ENCODE data around the gene BPIFA2. TPM values are rescaled to one million over a fixed set of nuclear protein-coding genes. Genes with fewer than 3 reads are reported as not detected.

BPIFA2 gene
- total and polyA plus RNA-seq, 9 of the 15 experiments (the other 6 are each of a cell fraction or from before 2014, with no cell fraction given), result not detected

DNA sequence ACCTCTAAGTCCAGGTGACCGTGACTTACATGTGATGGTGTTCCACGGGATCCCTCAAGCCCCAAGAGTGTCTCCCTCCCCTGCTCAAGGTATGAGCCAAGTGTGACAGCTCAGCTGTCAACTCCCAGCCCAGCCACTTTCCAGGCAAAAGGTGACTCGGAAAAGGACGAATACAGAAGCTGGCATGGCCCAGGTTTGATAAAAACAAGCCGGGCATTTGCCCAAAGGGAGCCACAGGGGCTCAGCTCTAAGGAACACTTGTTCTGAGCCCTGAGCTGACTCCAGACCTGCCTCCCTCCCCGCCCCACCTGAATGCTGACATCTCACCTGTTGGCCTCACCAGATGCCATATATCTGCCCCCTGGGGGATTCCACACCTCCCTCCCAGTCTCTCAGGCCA is 43.0 kb upstream of the BPIFA2 start:
- Histone ChIP-seq H2AFZ (ENCODE audit: low read depth, low read length) (no peak overlapping the region), H3K4me1 (replicated peaks in 1 of 2; ENCODE audit: control insufficient read depth in 2 of 2, insufficient read depth in 2 of 2, low read length in 2 of 2) (no peaks in the 10 kb centered on the region), H3K27me3 (ENCODE audit: control insufficient read depth in 2 of 2, insufficient read depth in 2 of 2, low read length in 2 of 2) (peaks cover 5 to 13% of the 10 kb centered on the region in 2 experiments; a peak in 3 of 5 replicates), H3K9ac (ENCODE audit: insufficient read depth in 1 of 2, low read depth in 2 of 2, low read length in 2 of 2) (no peak overlapping the region; a peak in 1 of 4 replicates), H3K79me2 (ENCODE audit: control insufficient read depth, insufficient read depth, low read length) (no peaks in the 10 kb centered on the region), H3K27ac (ENCODE audit: extremely low read depth, low read depth, low read length) (no peak overlapping the region), H4K20me1 (replicated peaks; ENCODE audit: control insufficient read depth, insufficient read depth, low read length) (no peaks in the 10 kb centered on the region), H3K4me2 (ENCODE audit: insufficient read depth, low read length) (no peak overlapping the region), H3K9me3 (replicated peaks; ENCODE audit: control insufficient read depth, insufficient read depth, low read depth, low read length) (no peaks in the 10 kb centered on the region), H3K36me3 (ENCODE audit: control insufficient read depth, insufficient read depth, low read length) (no peaks in the 10 kb centered on the region), H3K9me1 (ENCODE audit: control insufficient read depth, insufficient read depth, low read length) (peaks cover 2% of the 10 kb centered on the region), H3K4me3 (no peak overlapping the region)
- ATAC-seq, result no peak
- BruUV-seq (replicated peaks), result no TSS peak
- in situ Hi-C loops (cut with MboI), result no loop called here
- ChIA-PET POLR2A (interaction anchor here (0.7 kb wide), 1 partner anchor 134 kb away, joined by 4 read pairs; no protein-coding TSS in a partner anchor), CTCF (ENCODE audit: low intra/inter-chr PET ratio) (no interaction called here)
- intact Hi-C loops (cut with micrococcal nuclease), result no loop called here
- no peak for DNase-seq (ENCODE audit: extremely low read depth in 1 of 4, low spot score in 3 of 4)
- WGBS (ENCODE audit: insufficient coverage, low coverage, missing lambda C conversion rate), result 2% methylated on average over 6 of the region's 6 CpGs
- TF ChIP-seq SMARCA5 (IDR thresholded peaks at IDR 0.05) (no peak), TRIM28 (IDR thresholded peaks at IDR 0.05) (no peak)
- no peak for FAIRE-seq

DNA sequence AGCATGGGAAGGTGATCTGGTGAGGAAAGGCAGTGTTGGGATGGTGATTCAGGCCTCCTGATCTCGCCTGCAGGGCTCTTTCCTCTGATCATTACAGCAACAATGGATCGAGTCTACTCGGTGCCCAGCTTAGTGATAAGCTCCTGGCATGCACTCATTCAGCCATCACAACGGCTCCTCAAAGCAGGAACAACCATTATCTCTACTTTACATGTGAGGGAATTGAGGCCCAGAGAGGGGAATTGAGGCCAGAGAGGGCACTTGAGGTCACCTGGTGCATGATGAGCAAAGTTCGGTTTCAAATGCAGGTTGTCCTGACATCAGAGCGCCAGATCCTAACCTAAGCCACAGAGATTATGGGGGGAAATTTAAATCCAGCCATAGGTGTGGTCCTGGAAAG is 42.0 kb upstream of the BPIFA2 start:
- Histone ChIP-seq H3K4me3 (no peak overlapping the region), H3K9me1 (ENCODE audit: control insufficient read depth, insufficient read depth, low read length) (peaks cover 2% of the 10 kb centered on the region), H4K20me1 (replicated peaks; ENCODE audit: control insufficient read depth, insufficient read depth, low read length) (no peaks in the 10 kb centered on the region), H3K4me1 (replicated peaks in 1 of 2; ENCODE audit: control insufficient read depth in 2 of 2, insufficient read depth in 2 of 2, low read length in 2 of 2) (no peaks in the 10 kb centered on the region), H3K9me3 (replicated peaks; ENCODE audit: control insufficient read depth, insufficient read depth, low read depth, low read length) (no peaks in the 10 kb centered on the region), H3K79me2 (ENCODE audit: control insufficient read depth, insufficient read depth, low read length) (no peaks in the 10 kb centered on the region), H3K27ac (ENCODE audit: extremely low read depth, low read depth, low read length) (no peak overlapping the region), H2AFZ (ENCODE audit: low read depth, low read length) (no peak overlapping the region), H3K27me3 (ENCODE audit: control insufficient read depth in 2 of 2, insufficient read depth in 2 of 2, low read length in 2 of 2) (peaks cover 5 to 17% of the 10 kb centered on the region in 2 experiments; a peak in 3 of 5 replicates), H3K9ac (ENCODE audit: insufficient read depth in 1 of 2, low read depth in 2 of 2, low read length in 2 of 2) (no peak overlapping the region), H3K4me2 (ENCODE audit: insufficient read depth, low read length) (no peak overlapping the region), H3K36me3 (ENCODE audit: control insufficient read depth, insufficient read depth, low read length) (no peaks in the 10 kb centered on the region)
- intact Hi-C loops (cut with micrococcal nuclease) (no loop called here), in situ Hi-C loops (cut with MboI) (no loop called here)
- WGBS (ENCODE audit: insufficient coverage, low coverage, missing lambda C conversion rate), result 0% methylated on average over 6 of the region's 6 CpGs
- ChIA-PET POLR2A (interaction anchor here (0.7 kb wide), 1 partner anchor 11 kb away, joined by 3 read pairs; no protein-coding TSS in a partner anchor), CTCF (ENCODE audit: low intra/inter-chr PET ratio) (no interaction called here)
- BruUV-seq (replicated peaks), result no TSS peak
- DNase-seq (ENCODE audit: extremely low read depth in 1 of 4, low spot score in 3 of 4), result no peak
- FAIRE-seq, result no peak
- ATAC-seq, result no peak
- TF ChIP-seq, protein P1, sequence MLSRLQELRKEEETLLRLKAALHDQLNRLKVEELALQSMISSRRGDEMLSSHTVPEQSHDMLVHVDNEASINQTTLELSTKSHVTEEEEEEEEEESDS (CRISPR knock-in tag; IDR thresholded peaks at IDR 0.05), result no peak
- TF ChIP-seq CHD4 (IDR thresholded peaks at IDR 0.05; ENCODE audit: insufficient read depth, insufficient replicate concordance, low read depth, low read length, poor library complexity, severe bottlenecking) (no peak), RAD51 (IDR thresholded peaks at IDR 0.05; ENCODE audit: borderline replicate concordance, low read depth) (no peak), CHCHD3 (CRISPR knock-in tag; IDR thresholded peaks at IDR 0.05) (no peak), TEAD4 (IDR thresholded peaks at IDR 0.05; ENCODE audit: low read length) (no peak), TEAD4 (CRISPR knock-in tag; IDR thresholded peaks at IDR 0.05; ENCODE audit: borderline replicate concordance) (no peak), ZFP36 (IDR thresholded peaks at IDR 0.05; ENCODE audit: low read depth, low read length, partially characterized antibody) (no peak), RHOXF2B (CRISPR knock-in tag; conservative IDR thresholded peaks at IDR 0.05) (no peak), ZFP1 (CRISPR knock-in tag; IDR thresholded peaks at IDR 0.05) (no peak), OTX1 (CRISPR knock-in tag; IDR thresholded peaks at IDR 0.05) (no peak), HDAC8 (tag; IDR thresholded peaks at IDR 0.05) (no peak), NFXL1 (CRISPR knock-in tag; IDR thresholded peaks at IDR 0.05) (no peak), RBM25 (IDR thresholded peaks at IDR 0.05; ENCODE audit: low read depth, low read length, severe bottlenecking) (no peak), MBD2 (IDR thresholded peaks at IDR 0.05; ENCODE audit: borderline replicate concordance, low read depth) (no peak)
